GM08714 (cell line): Measurements from ENCODE around the gene ADAMTSL1.

Experiments used
- H3K4me3 ChIP-seq: fragments of 200-500 bp; sonication (Bioruptor generic); 2 replicates; pipeline ENCODE4 v1.5.1; 2014; ENCODE audit warnings: mild to moderate bottlenecking, low read length, inconsistent platforms
- ZNF274 ChIP-seq: IDR thresholded peaks from 2 replicates; pipeline ENCODE4 v1.6.1; 2012; ENCODE audit warnings: mild to moderate bottlenecking, low read depth, low read length

Gene ADAMTSL1

GRCh38 chr9:18683312-18683711 lies 209.4 kb downstream of the ADAMTSL1 start:
- no peak for TF ChIP-seq ZNF274
- H3K4me3 ChIP-seq: no peak overlapping the region

GRCh38 chr9:18683851-18684250 lies 209.9 kb downstream of the ADAMTSL1 start:
- no peak overlapping the region for H3K4me3 ChIP-seq
- no peak for TF ChIP-seq ZNF274

GRCh38 chr9:18684593-18685317 lies 210.8 kb downstream of the ADAMTSL1 start:
- no peak for TF ChIP-seq ZNF274
- no peak overlapping the region for H3K4me3 ChIP-seq

- H3K4me3 ChIP-seq: no peak overlapping the region
- no peak for TF ChIP-seq ZNF274
Measured at GRCh38 chr9:18688581-18689565, 214.9 kb downstream of the ADAMTSL1 start.

- H3K4me3 ChIP-seq: no peak overlapping the region
- TF ChIP-seq ZNF274: no peak
Measured at GRCh38 chr9:18689921-18690320, 216.0 kb downstream of the ADAMTSL1 start.

- TF ChIP-seq ZNF274: no peak
- no peak overlapping the region for H3K4me3 ChIP-seq
Measured at GRCh38 chr9:18692268-18692667, 218.3 kb downstream of the ADAMTSL1 start.

GRCh38 chr9:18692962-18693361 lies 219.0 kb downstream of the ADAMTSL1 start:
- TF ChIP-seq ZNF274: no peak
- no peak overlapping the region for H3K4me3 ChIP-seq

GRCh38 chr9:18694959-18695668 lies 221.2 kb downstream of the ADAMTSL1 start:
- no peak overlapping the region for H3K4me3 ChIP-seq
- TF ChIP-seq ZNF274: no peak

- H3K4me3 ChIP-seq: no peak overlapping the region
- TF ChIP-seq ZNF274: no peak
Measured at GRCh38 chr9:18698992-18699391, 225.0 kb downstream of the ADAMTSL1 start.

- no peak overlapping the region for H3K4me3 ChIP-seq
- TF ChIP-seq ZNF274: no peak
Measured at GRCh38 chr9:18699764-18700163, 225.8 kb downstream of the ADAMTSL1 start.

GRCh38 chr9:18700714-18701113 lies 226.8 kb downstream of the ADAMTSL1 start:
- TF ChIP-seq ZNF274: no peak
- H3K4me3 ChIP-seq: no peak overlapping the region

- TF ChIP-seq ZNF274: no peak
Measured at GRCh38 chr9:18703151-18703900, 229.4 kb downstream of the ADAMTSL1 start.

GRCh38 chr9:18703901-18704379 lies 230.0 kb downstream of the ADAMTSL1 start:
- TF ChIP-seq ZNF274: no peak
- H3K4me3 ChIP-seq: no peak overlapping the region

More at GRCh38 chr9:18703151-18703900, 229.4 kb downstream of the ADAMTSL1 start:
- no peak overlapping the region for H3K4me3 ChIP-seq
